ENCODE measurements around the gene ALX4.

The ALX4 gene

DNA sequence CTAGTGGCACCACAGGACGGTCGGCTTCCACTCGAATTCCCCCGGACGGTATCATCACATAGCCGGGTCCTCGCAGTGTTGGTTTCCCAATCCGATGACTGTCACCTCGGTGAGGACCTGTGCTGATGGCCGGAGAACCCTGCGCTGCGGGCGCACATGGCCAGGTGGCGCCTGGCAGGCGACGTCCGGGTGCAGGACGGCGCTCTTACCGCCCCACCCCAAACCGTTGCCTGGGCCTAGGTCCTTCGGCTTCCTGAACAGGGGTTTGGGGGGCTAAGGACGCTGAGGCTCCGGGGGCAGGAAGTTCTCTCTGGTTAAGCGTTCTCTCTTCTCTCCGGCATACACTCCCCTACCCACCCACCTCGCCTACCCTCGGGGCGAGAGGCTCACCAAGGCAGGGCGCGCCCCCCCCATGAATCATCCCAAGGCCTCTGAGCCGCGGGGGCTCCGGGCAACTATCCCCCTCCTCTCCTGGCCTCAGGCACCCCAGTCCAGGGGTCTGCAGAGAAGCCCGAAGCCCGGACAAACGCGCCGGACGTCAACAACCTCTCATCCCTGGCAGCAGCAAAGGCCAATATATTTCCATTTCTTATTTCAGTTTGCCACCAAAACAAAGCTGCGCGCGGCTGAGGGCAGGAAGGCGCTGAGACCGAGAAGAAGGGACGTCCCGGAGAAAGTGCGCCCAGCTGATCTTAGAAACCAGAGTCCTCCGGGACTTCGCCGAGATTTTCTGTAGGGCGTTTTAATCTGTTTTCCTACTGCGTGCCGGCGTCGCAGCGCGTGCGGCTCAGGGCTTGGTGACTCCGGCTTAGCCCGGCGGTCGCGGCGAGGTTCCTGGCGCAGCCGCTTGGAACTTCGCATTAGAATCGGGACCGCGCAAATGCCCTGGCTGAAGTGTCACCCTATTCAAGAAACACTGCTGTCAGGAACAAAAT, 5.6 kb downstream of the ALX4 start:
- H3K9ac ChIP-seq (ENCODE audit: low read depth, low read length) = no peak overlapping the region
- no peaks in the 10 kb centered on the region for H3K36me3 ChIP-seq (ENCODE audit: control insufficient read depth, insufficient read depth, low read length)
- no peaks in the 10 kb centered on the region for H3K4me1 ChIP-seq (ENCODE audit: control insufficient read depth, insufficient read depth, low read length)
- H3K9me3 ChIP-seq (ENCODE audit: control insufficient read depth, insufficient read depth, low read length) = no peaks in the 10 kb centered on the region
- H3K27me3 ChIP-seq (ENCODE audit: control insufficient read depth, insufficient read depth, low read length) = peaks cover 98% of the 10 kb centered on the region
- peak overlapping the region; percentile 35 for H3K4me3 ChIP-seq (ENCODE audit: low read depth, low read length)

DNA sequence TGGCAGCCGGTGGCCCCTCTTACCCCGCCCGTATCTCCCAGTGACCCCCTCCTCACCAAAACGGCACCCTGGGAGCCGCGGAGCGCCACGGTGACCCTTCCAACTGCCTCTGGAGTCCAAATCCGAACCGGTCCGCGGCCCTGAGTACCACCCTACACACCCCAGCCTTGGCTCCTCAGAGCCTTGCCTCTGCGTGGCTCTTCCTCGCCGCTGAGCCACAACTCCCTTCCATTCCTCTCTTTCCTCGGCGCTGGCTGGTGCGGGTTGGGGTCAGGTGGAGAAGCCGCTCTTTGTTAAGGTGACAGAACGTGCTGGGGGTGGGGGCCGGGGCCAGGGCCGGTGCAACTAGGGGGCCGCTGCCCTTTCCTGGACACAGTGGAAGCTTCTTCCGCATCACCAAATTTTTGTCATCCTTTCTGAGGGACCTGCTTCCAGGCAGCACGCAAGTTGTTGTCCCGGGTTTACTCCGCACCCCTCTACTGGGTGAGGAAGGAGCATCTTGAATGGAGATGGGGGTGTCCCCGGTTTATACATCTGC, 6.5 kb downstream of the ALX4 start:
- Histone ChIP-seq H3K27me3 (ENCODE audit: control insufficient read depth, insufficient read depth, low read length) (peaks cover 94% of the 10 kb centered on the region), H3K9ac (ENCODE audit: low read depth, low read length) (no peak overlapping the region), H3K4me3 (ENCODE audit: low read depth, low read length) (peak overlapping the region; percentile 35), H3K36me3 (ENCODE audit: control insufficient read depth, insufficient read depth, low read length) (no peaks in the 10 kb centered on the region), H3K4me1 (ENCODE audit: control insufficient read depth, insufficient read depth, low read length) (no peaks in the 10 kb centered on the region), H3K9me3 (ENCODE audit: control insufficient read depth, insufficient read depth, low read length) (no peaks in the 10 kb centered on the region)

DNA sequence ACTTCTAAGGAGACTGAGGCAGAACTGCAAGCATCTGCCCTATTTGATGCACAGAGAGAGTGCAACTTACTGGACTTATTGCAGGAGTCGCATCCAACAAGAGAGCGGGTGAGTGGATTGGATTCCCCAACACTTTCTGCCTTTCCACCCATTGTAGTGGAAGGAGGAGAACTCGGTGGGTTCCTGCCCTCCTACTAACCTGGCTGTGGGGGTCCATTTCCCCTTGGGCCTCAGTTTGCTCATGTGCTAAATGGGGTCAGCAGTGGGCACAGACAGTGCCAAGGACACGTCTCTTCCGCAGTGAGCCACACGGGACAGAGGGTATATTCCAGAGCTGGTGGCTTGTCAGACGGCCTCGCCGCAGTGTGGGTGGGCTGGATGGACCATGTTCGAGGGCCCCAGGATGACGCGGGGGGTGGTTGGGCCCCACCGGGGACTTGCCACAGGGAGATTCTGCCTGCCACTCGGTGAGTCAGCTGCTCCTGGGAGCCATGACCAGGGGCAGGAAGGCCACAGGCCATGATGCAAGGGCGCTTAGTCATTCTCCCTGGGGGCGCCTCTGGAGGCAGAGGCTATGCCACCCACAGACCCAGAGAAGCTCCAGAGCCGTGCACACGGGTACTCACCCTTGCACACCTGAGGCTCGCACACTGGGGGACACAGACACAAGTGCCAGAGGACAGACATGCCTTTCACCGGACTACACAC, 8.2 kb downstream of the ALX4 start:
- no peaks in the 10 kb centered on the region for H3K4me1 ChIP-seq (ENCODE audit: control insufficient read depth, insufficient read depth, low read length)
- no peak overlapping the region for H3K9ac ChIP-seq (ENCODE audit: low read depth, low read length)
- H3K4me3 ChIP-seq (ENCODE audit: low read depth, low read length) = peak overlapping the region; percentile 13
- H3K9me3 ChIP-seq (ENCODE audit: control insufficient read depth, insufficient read depth, low read length) = no peaks in the 10 kb centered on the region
- no peaks in the 10 kb centered on the region for H3K36me3 ChIP-seq (ENCODE audit: control insufficient read depth, insufficient read depth, low read length)
- H3K27me3 ChIP-seq (ENCODE audit: control insufficient read depth, insufficient read depth, low read length) = peaks cover 77% of the 10 kb centered on the region

DNA sequence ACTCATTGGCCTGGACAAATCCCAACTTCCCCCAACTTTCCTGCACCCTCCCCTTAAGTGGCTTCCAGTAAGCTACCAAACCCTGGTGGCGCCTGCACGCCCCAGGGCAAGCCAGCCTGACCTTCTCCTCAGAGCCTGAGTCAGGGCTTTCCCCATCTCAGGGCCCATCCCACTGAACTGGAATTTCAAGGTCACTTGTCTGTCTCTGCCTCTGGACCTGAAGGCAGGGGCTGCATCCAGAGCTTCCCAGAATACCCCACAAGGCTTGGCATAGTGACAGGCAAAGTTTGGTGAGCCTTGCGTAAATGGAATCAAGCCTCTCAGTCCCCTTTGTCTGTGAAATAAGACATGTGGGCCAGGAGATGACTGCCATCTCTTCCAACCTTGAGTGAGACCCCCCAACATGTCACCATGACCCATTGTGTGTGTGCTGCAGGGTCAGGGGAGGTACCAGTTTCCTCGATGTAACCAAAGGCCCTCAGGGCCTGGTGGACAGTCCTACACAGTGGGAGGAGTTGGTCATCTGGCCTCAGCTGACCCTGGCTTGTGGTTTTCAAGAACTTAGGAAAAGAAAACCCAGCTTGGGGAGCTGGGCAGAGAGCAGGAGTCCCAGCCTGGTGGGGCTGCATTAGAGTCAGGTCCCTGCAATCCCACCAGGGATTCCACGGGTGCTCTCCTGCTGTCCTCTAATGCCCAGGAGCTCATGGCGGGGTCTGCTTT, 8.9 kb downstream of the ALX4 start:
- Histone ChIP-seq H3K36me3 (ENCODE audit: control insufficient read depth, insufficient read depth, low read length) (no peaks in the 10 kb centered on the region), H3K4me3 (ENCODE audit: low read depth, low read length) (no peak overlapping the region), H3K4me1 (ENCODE audit: control insufficient read depth, insufficient read depth, low read length) (no peaks in the 10 kb centered on the region), H3K9me3 (ENCODE audit: control insufficient read depth, insufficient read depth, low read length) (no peaks in the 10 kb centered on the region), H3K27me3 (ENCODE audit: control insufficient read depth, insufficient read depth, low read length) (peaks cover 69% of the 10 kb centered on the region), H3K9ac (ENCODE audit: low read depth, low read length) (no peak overlapping the region)

DNA sequence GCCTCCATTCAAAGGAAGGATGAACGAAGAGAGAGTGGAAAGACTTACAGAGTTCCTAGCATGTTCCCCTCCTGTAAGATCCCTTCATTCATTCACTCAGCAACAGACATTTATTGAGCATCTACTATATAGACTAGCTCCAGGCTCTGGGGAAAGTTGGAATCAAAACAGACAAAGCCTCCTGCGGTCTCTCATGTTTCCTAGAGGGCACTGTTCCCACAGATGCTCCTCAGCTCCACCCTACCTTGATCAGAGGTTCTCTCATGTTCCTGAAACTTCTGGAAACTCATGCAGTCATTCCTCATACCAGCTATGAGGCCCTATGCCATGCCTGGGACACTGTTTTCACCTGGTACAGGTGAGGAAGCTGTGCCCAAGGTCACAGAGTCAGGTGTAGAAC, 11.1 kb downstream of the ALX4 start:
- H3K9me3 ChIP-seq (ENCODE audit: control insufficient read depth, insufficient read depth, low read length) = no peaks in the 10 kb centered on the region
- no peak overlapping the region for H3K4me3 ChIP-seq (ENCODE audit: low read depth, low read length)
- peaks cover 48% of the 10 kb centered on the region for H3K27me3 ChIP-seq (ENCODE audit: control insufficient read depth, insufficient read depth, low read length)
- no peaks in the 10 kb centered on the region for H3K36me3 ChIP-seq (ENCODE audit: control insufficient read depth, insufficient read depth, low read length)
- no peaks in the 10 kb centered on the region for H3K4me1 ChIP-seq (ENCODE audit: control insufficient read depth, insufficient read depth, low read length)
- H3K9ac ChIP-seq (ENCODE audit: low read depth, low read length) = no peak overlapping the region

DNA sequence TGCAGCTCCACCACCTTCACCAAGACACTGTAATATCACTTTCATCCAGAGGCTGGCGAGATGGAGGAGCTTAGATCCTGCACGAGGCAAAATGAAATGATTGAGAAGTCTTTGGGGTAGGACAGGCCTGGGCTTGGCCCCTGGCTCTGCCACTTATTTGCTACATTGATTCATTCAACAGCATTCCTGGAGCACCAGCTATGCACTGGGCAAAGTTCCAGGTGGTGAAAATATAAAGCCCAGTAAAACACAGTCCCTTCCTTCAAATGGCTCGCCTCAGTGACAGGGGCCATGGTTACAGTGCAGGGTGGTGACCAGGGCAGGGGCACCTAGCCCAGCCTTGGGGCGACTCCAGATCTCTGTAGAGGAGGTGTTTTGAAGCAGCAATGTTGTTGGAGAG, 19.7 kb downstream of the ALX4 start:
- no peaks in the 10 kb centered on the region for H3K27me3 ChIP-seq (ENCODE audit: control insufficient read depth, insufficient read depth, low read length)
- H3K9ac ChIP-seq (ENCODE audit: low read depth, low read length) = no peak overlapping the region
- H3K36me3 ChIP-seq (ENCODE audit: control insufficient read depth, insufficient read depth, low read length) = no peaks in the 10 kb centered on the region
- no peak overlapping the region for H3K4me3 ChIP-seq (ENCODE audit: low read depth, low read length)
- no peaks in the 10 kb centered on the region for H3K4me1 ChIP-seq (ENCODE audit: control insufficient read depth, insufficient read depth, low read length)
- H3K9me3 ChIP-seq (ENCODE audit: control insufficient read depth, insufficient read depth, low read length) = no peaks in the 10 kb centered on the region

DNA sequence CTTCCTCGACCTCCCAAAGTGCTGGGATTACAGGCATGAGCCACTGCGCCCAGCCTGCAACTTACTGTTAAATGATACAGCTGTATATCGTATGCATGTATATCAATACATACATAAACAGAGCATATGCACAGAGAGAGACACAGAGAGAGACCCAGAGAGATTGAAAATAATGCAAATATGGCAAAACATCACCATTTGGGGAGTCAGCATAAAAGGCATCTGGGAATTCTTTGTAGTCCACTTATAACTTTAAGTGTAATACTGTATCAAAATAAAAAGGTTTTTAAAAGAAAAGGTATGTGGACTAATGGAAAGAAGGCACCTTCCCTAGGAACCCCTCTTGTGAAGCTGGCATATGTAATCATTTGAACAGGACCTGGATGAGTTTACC, 21.8 kb downstream of the ALX4 start:
- Histone ChIP-seq H3K4me3 (ENCODE audit: low read depth, low read length) (no peak overlapping the region), H3K9me3 (ENCODE audit: control insufficient read depth, insufficient read depth, low read length) (no peaks in the 10 kb centered on the region), H3K4me1 (ENCODE audit: control insufficient read depth, insufficient read depth, low read length) (no peaks in the 10 kb centered on the region), H3K27me3 (ENCODE audit: control insufficient read depth, insufficient read depth, low read length) (no peaks in the 10 kb centered on the region), H3K36me3 (ENCODE audit: control insufficient read depth, insufficient read depth, low read length) (no peaks in the 10 kb centered on the region), H3K9ac (ENCODE audit: low read depth, low read length) (no peak overlapping the region)

DNA sequence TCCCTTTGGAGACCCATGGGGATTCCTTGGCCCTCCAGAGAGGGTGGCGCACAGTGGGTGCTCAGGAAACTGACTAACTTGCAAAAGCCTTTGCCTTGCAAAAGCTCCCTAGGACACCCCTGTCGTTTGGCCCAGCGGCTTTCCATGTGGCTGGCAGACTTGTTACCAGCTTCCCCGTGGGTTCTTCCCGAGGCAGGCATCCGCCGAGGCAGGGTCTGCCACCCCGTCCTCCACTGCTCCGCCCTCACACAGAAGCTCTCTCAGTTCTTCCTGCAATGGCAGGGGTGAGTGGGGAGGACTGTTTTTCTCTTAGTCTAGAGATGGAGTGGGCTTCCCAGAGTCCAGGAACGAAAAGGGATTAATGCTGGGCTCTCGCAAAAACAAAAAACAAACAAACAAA, 23.0 kb downstream of the ALX4 start:
- no peak overlapping the region for H3K4me3 ChIP-seq (ENCODE audit: low read depth, low read length)
- no peaks in the 10 kb centered on the region for H3K9me3 ChIP-seq (ENCODE audit: control insufficient read depth, insufficient read depth, low read length)
- H3K36me3 ChIP-seq (ENCODE audit: control insufficient read depth, insufficient read depth, low read length) = no peaks in the 10 kb centered on the region
- no peaks in the 10 kb centered on the region for H3K27me3 ChIP-seq (ENCODE audit: control insufficient read depth, insufficient read depth, low read length)
- H3K9ac ChIP-seq (ENCODE audit: low read depth, low read length) = no peak overlapping the region
- H3K4me1 ChIP-seq (ENCODE audit: control insufficient read depth, insufficient read depth, low read length) = no peaks in the 10 kb centered on the region

DNA sequence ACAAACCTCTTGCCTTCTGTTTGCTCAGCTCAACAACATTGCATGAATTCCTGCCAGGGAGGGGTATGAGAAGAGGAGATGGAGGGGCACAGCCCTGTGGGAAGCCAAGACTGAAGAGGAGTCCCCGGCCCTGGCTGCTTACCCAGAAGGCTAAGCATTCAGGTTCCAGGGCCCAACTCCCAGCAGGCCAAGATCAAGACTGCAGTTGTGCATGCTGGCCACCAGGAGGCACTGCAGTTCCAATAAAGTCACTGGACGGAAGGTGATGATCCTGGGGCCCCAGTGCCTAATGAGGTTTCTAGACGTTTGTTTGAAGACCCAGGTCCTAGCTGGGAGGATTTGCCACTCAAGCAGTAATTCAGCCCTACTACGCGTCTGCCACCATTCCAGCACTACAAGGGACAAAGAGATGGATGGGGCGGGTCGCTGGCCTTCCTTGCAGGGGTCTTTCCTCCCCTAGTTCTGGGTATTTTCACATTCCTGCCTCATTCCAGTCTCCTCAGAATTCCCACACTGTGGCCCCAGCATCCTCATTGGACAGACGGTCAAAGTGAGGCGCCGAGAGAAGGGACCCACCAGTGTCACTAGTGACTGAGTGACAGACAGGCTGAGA, 23.6 kb downstream of the ALX4 start:
- no peaks in the 10 kb centered on the region for H3K4me1 ChIP-seq (ENCODE audit: control insufficient read depth, insufficient read depth, low read length)
- no peak overlapping the region for H3K4me3 ChIP-seq (ENCODE audit: low read depth, low read length)
- H3K9ac ChIP-seq (ENCODE audit: low read depth, low read length) = no peak overlapping the region
- no peaks in the 10 kb centered on the region for H3K9me3 ChIP-seq (ENCODE audit: control insufficient read depth, insufficient read depth, low read length)
- no peaks in the 10 kb centered on the region for H3K27me3 ChIP-seq (ENCODE audit: control insufficient read depth, insufficient read depth, low read length)
- H3K36me3 ChIP-seq (ENCODE audit: control insufficient read depth, insufficient read depth, low read length) = no peaks in the 10 kb centered on the region

DNA sequence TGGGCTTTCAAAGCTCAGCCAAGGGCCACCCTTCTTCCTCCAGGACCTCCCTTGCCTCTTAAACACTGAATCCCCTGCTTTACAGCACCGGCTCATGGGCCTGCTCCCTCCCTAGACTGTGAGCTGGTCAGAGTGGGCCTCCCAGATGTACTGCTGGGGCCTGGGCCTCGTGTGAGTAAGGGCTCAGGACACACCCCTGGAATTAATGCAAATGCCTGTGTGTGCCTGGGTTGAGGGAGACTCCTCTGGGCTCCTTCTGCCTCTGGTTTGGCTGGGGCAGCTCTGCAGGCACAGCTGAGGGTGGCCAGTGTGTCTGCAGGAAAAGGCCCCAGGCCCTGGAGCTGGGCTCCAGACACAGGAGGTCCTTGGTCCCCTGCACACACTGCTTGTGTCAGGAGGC, 24.2 kb downstream of the ALX4 start:
- Histone ChIP-seq H3K9ac (ENCODE audit: low read depth, low read length) (no peak overlapping the region), H3K27me3 (ENCODE audit: control insufficient read depth, insufficient read depth, low read length) (no peaks in the 10 kb centered on the region), H3K36me3 (ENCODE audit: control insufficient read depth, insufficient read depth, low read length) (no peaks in the 10 kb centered on the region), H3K9me3 (ENCODE audit: control insufficient read depth, insufficient read depth, low read length) (no peaks in the 10 kb centered on the region), H3K4me1 (ENCODE audit: control insufficient read depth, insufficient read depth, low read length) (no peaks in the 10 kb centered on the region), H3K4me3 (ENCODE audit: low read depth, low read length) (no peak overlapping the region)

DNA sequence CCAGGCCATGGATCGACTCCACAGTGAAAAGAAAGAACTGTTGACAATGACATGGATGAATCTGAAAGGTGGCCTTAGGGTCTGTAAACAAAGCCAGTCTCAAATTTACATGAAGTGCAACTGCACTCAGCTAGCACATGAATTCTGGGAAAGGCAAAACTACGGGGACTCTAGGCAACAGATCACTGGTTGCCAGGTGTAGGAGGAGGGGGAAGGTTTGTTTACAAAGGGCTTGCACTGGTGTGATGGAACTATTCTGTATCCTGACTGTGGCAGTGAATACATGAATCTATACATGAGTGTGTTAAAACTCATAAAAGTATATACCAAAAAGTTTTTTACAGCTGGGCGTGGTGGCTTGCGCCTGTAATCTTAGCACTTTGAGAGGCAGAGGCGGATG, 27.3 kb downstream of the ALX4 start:
- H3K36me3 ChIP-seq (ENCODE audit: control insufficient read depth, insufficient read depth, low read length) = no peaks in the 10 kb centered on the region
- no peaks in the 10 kb centered on the region for H3K27me3 ChIP-seq (ENCODE audit: control insufficient read depth, insufficient read depth, low read length)
- H3K4me3 ChIP-seq (ENCODE audit: low read depth, low read length) = no peak overlapping the region
- no peak overlapping the region for H3K9ac ChIP-seq (ENCODE audit: low read depth, low read length)
- H3K4me1 ChIP-seq (ENCODE audit: control insufficient read depth, insufficient read depth, low read length) = no peaks in the 10 kb centered on the region
- no peaks in the 10 kb centered on the region for H3K9me3 ChIP-seq (ENCODE audit: control insufficient read depth, insufficient read depth, low read length)

All from iPS-15b (cell line).